H1 (cell line): ENCODE data around the gene TNKS2. TPM values are rescaled to one million over a fixed set of nuclear protein-coding genes. Genes with fewer than 3 reads are reported as not detected.

Experiments used
- CTCF ChIA-PET: fragments of 300-600 bp; sonication (Branson Sonifier 250); formaldehyde crosslinking; loops from one replicate; lab custom pipeline; 2021; ENCODE audit not compliant: partially characterized antibody; lab: Charles Lee
- POLR2A ChIA-PET: fragments of 300-600 bp; sonication (Branson Sonifier 250); formaldehyde crosslinking; loops from one replicate; lab custom pipeline; 2021; ENCODE audit warnings: inconsistent platforms; ENCODE audit not compliant: partially characterized antibody; lab: Charles Lee
- DNase-seq, 2 experiments: peaks; one replicate each; pipeline versions ENCODE4 v3.0.0 to v3.0.0-alpha.2; 2010 to 2022; ENCODE audit warnings: low spot score in 2 of 2, low read depth in 1 of 2, mixed read lengths in 1 of 2
- FAIRE-seq: peaks from 2 replicates; lab custom pipeline; 2011; peaks lifted over from hg19 to GRCh38; lab: Jason Lieb, UNC
- H2AFZ ChIP-seq: 2 replicates; pipeline ENCODE4 v1.8.1; 2012; ENCODE audit warnings: low read length, inconsistent platforms
- H2AK5ac ChIP-seq: 2 replicates; pipeline ENCODE4 v1.6.1; 2013; ENCODE audit warnings: low read depth, low read length
- H2BK120ac ChIP-seq: replicated peaks from 2 replicates; pipeline ENCODE3; 2013; ENCODE audit warnings: low read depth, low read length, inconsistent platforms
- H2BK12ac ChIP-seq: 2 replicates; pipeline ENCODE4 v1.6.1; 2013; ENCODE audit warnings: low read depth, low read length
- H2BK15ac ChIP-seq: 2 replicates; pipeline ENCODE4 v1.6.1; 2013; ENCODE audit warnings: low read length
- H2BK20ac ChIP-seq: 2 replicates; pipeline ENCODE4 v1.6.1; 2013; ENCODE audit warnings: low read length
- H2BK5ac ChIP-seq: 2 replicates; pipeline ENCODE4 v1.6.1; 2013; ENCODE audit warnings: low read depth, low read length
- H3K14ac ChIP-seq: 2 replicates; pipeline ENCODE4 v1.6.1; 2013; ENCODE audit warnings: inconsistent platforms; ENCODE audit not compliant: insufficient read length
- H3K18ac ChIP-seq: 2 replicates; pipeline ENCODE4 v1.6.1; 2013; ENCODE audit warnings: low read length; ENCODE audit errors: extremely low read depth
- H3K23ac ChIP-seq: 2 replicates; pipeline ENCODE4 v1.6.1; 2013; ENCODE audit warnings: inconsistent platforms; ENCODE audit not compliant: insufficient read length
- H3K23me2 ChIP-seq: 2 replicates; pipeline ENCODE4 v1.6.1; 2013; ENCODE audit warnings: low read depth, low read length
- H3K27ac ChIP-seq: 2 replicates; pipeline ENCODE4 v1.6.1; 2011; ENCODE audit warnings: low read depth, low read length, inconsistent platforms
- H3K27me3 ChIP-seq, 4 experiments: replicated peaks in 1 of 4; 1 replicate in 1 of 4; 2 replicates in 3 of 4; pipeline versions ENCODE4 v1.6.1 to v1.8.1; 2011 to 2013; ENCODE audit warnings: low read length in 3 of 4, mild to moderate bottlenecking in 3 of 4, inconsistent platforms in 2 of 4, mixed read lengths in 2 of 4, moderate library complexity in 1 of 4; ENCODE audit not compliant: control insufficient read depth in 3 of 4, insufficient read depth in 3 of 4; ENCODE audit errors: extremely low read depth in 1 of 4
- H3K36me3 ChIP-seq, 4 experiments: 2 replicates each; pipeline versions ENCODE4 v1.6.1 to v1.8.1; 2011 to 2013; ENCODE audit warnings: mild to moderate bottlenecking in 4 of 4, low read length in 3 of 4, moderate library complexity in 2 of 4, control low read depth in 1 of 4, inconsistent platforms in 1 of 4; ENCODE audit not compliant: insufficient read depth in 4 of 4, control insufficient read depth in 2 of 4
- H3K4ac ChIP-seq: replicated peaks from 2 replicates; pipeline ENCODE3; 2013; ENCODE audit warnings: low read length, low read depth, mixed read lengths, inconsistent platforms; ENCODE audit not compliant: insufficient read length
- H3K4me1 ChIP-seq, 4 experiments: replicated peaks in 1 of 4; 1 replicate in 1 of 4; 2 replicates in 3 of 4; pipeline versions ENCODE4 v1.6.1 to v1.8.1; 2011 to 2013; ENCODE audit warnings: low read length in 3 of 4, inconsistent platforms in 2 of 4, mixed read lengths in 1 of 4; ENCODE audit not compliant: insufficient read depth in 4 of 4, control insufficient read depth in 3 of 4
- H3K4me2 ChIP-seq, 2 experiments: 2 replicates each; pipeline versions ENCODE4 v1.6.1 to v1.8.1; 2011 to 2013; ENCODE audit warnings: low read depth in 2 of 2, low read length in 2 of 2, control low read depth in 1 of 2, inconsistent platforms in 1 of 2, mild to moderate bottlenecking in 1 of 2; ENCODE audit not compliant: insufficient read depth in 1 of 2
- H3K4me3 ChIP-seq, 4 experiments: fragments of 200-600, 300-600 bp in 1 of 4; sonication (generic), shearing (Covaris generic), sonication (Bioruptor Twin) in 1 of 4; 2 replicates each; pipeline versions ENCODE4 v1.5.1 to v1.8.1; 2011 to 2016; ENCODE audit warnings: low read length in 4 of 4, low read depth in 3 of 4, control low read depth in 2 of 4, inconsistent platforms in 2 of 4, mild to moderate bottlenecking in 2 of 4, mixed read lengths in 1 of 4, moderate library complexity in 1 of 4; ENCODE audit not compliant: insufficient read depth in 2 of 4; ENCODE audit errors: extremely low read depth in 1 of 4
- H3K56ac ChIP-seq: replicated peaks from 2 replicates; pipeline ENCODE3; 2013; ENCODE audit warnings: low read depth, mild to moderate bottlenecking, mixed read lengths, low read length, inconsistent platforms; ENCODE audit not compliant: insufficient read length
- H3K79me1 ChIP-seq: 2 replicates; pipeline ENCODE4 v1.6.1; 2013; ENCODE audit warnings: low read depth, low read length, control low read depth
- H3K79me2 ChIP-seq, 2 experiments: 2 replicates each; pipeline versions ENCODE4 v1.6.1 to v1.8.1; 2012 to 2013; ENCODE audit warnings: low read length in 2 of 2, mild to moderate bottlenecking in 2 of 2, inconsistent platforms in 1 of 2; ENCODE audit not compliant: insufficient read depth in 2 of 2, control insufficient read depth in 1 of 2
- H3K9ac ChIP-seq, 4 experiments: replicated peaks in 1 of 4; 1 replicate in 1 of 4; 2 replicates in 3 of 4; pipeline versions ENCODE4 v1.6.1 to v1.8.1; 2011 to 2013; ENCODE audit warnings: low read depth in 3 of 4, low read length in 3 of 4, control low read depth in 2 of 4, mild to moderate bottlenecking in 2 of 4, moderate library complexity in 2 of 4, inconsistent platforms in 1 of 4; ENCODE audit errors: extremely low read depth in 1 of 4
- H3K9me3 ChIP-seq, 2 experiments: 2 replicates each; pipeline versions ENCODE4 v1.6.1 to v1.8.1; 2012 to 2013; ENCODE audit warnings: mild to moderate bottlenecking in 2 of 2, moderate library complexity in 2 of 2, control low read depth in 1 of 2, inconsistent platforms in 1 of 2, low read depth in 1 of 2, low read length in 1 of 2, mixed read lengths in 1 of 2; ENCODE audit not compliant: insufficient read depth in 2 of 2
- H4K20me1 ChIP-seq, 2 experiments: replicated peaks in 1 of 2; 2 replicates each; pipeline versions ENCODE3 to v1.8.1; 2011 to 2013; ENCODE audit warnings: inconsistent platforms in 2 of 2, low read length in 2 of 2, mild to moderate bottlenecking in 1 of 2; ENCODE audit not compliant: insufficient read depth in 2 of 2, control insufficient read depth in 1 of 2
- H4K5ac ChIP-seq: 2 replicates; pipeline ENCODE4 v1.6.1; 2013; ENCODE audit warnings: low read length, low read depth, mixed read lengths, inconsistent platforms; ENCODE audit not compliant: insufficient read length
- H4K8ac ChIP-seq: 2 replicates; pipeline ENCODE4 v1.8.0; 2013; ENCODE audit warnings: mild to moderate bottlenecking, moderate library complexity, low read length, inconsistent platforms; ENCODE audit not compliant: insufficient read depth; ENCODE audit errors: extremely low read depth
- H4K91ac ChIP-seq: replicated peaks from 2 replicates; pipeline ENCODE3; 2013; ENCODE audit warnings: low read length, mixed read lengths, inconsistent platforms; ENCODE audit not compliant: insufficient read length
- BCL11A ChIP-seq, 2 experiments: IDR thresholded peaks; one replicate each; pipeline ENCODE4 v1.6.1; 2011; ENCODE audit warnings: low read depth in 2 of 2, low read length in 2 of 2, mild to moderate bottlenecking in 2 of 2
- CHD2 ChIP-seq: IDR thresholded peaks from 2 replicates; pipeline ENCODE4 v1.6.1; 2012; ENCODE audit warnings: low read length, improper control_type of control experiment
- JUND ChIP-seq: IDR thresholded peaks from 2 replicates; pipeline ENCODE4 v1.6.1; 2011; ENCODE audit warnings: mild to moderate bottlenecking, improper control_type of control experiment, low read length
- NRF1 ChIP-seq: IDR thresholded peaks from 2 replicates; pipeline ENCODE4 v1.6.1; 2011; ENCODE audit warnings: mild to moderate bottlenecking, low read depth, low read length, improper control_type of control experiment
- POLR2AphosphoS5 ChIP-seq: IDR thresholded peaks from 2 replicates; pipeline ENCODE4 v1.6.1; 2011; ENCODE audit warnings: low read depth, low read length
- SIRT6 ChIP-seq: IDR thresholded peaks from one replicate; pipeline ENCODE4 v1.7.1; 2012; ENCODE audit warnings: low read length, inconsistent platforms
- TBP ChIP-seq: IDR thresholded peaks from 2 replicates; pipeline ENCODE4 v1.6.1; 2011; ENCODE audit warnings: low read depth, low read length, improper control_type of control experiment
- ZNF274 ChIP-seq: IDR thresholded peaks from 2 replicates; pipeline ENCODE4 v1.7.0; 2012; ENCODE audit warnings: low read length, borderline replicate concordance; ENCODE audit errors: extremely low read depth
- WGBS, 2 experiments: shearing (Covaris generic) in 1 of 2; methylation state at CpG; one replicate each; pipeline versions ENCODE4 v1.1.6 to v1.1.7; 2013 to 2015; ENCODE audit warnings: low lambda C conversion rate in 2 of 2, mixed read lengths in 2 of 2, inconsistent platforms in 1 of 2, low coverage in 1 of 2, missing lambda C conversion rate in 1 of 2; ENCODE audit not compliant: insufficient replicate concordance in 2 of 2, insufficient coverage in 1 of 2, insufficient read length in 1 of 2; ENCODE audit errors: extremely low coverage in 1 of 2, missing lambda C conversion rate in 1 of 2; 5-methylcytosine and 5-hydroxymethylcytosine counted together
- polyA plus RNA-seq, 7 experiments: library from polyadenylated mRNA; depleted of rRNA in 3 of 7; stranded (reverse) in 5 of 7; unstranded in 2 of 7; fragments of >200 nt in 5 of 7; fragments of 200-250 nt in 2 of 7; gene quantifications; 1 replicate in 5 of 7; 2 replicates in 1 of 7; 4 replicates in 1 of 7; pipeline versions ENCODE4 v1.2.1 to v1.2.3, GENCODE V29; 2011 to 2013; ENCODE audit warnings: missing spikeins in 2 of 7, mixed read lengths in 2 of 7
- total RNA-seq: library from RNA; stranded (reverse); fragmentation: NEBNext Ultra II Directional; extraction: Animal tissue kit (Norgen Biotek cat#: 25700); gene quantifications from 2 replicates; pipeline ENCODE4 v1.2.1, GENCODE V29; 2021
- TF ChIP-seq, protein P1 (sequence below): IDR thresholded peaks from 2 replicates; pipeline ENCODE4 v1.6.1; 2011; ENCODE audit warnings: low read depth, mild to moderate bottlenecking, low read length; ENCODE audit not compliant: insufficient read depth

Gene TNKS2
- total and polyA plus RNA-seq, 2 of the 8 experiments (the other 6 are each of a cell fraction or from before 2014, with no cell fraction given) = 23.3 to 73.6 TPM

DNA sequence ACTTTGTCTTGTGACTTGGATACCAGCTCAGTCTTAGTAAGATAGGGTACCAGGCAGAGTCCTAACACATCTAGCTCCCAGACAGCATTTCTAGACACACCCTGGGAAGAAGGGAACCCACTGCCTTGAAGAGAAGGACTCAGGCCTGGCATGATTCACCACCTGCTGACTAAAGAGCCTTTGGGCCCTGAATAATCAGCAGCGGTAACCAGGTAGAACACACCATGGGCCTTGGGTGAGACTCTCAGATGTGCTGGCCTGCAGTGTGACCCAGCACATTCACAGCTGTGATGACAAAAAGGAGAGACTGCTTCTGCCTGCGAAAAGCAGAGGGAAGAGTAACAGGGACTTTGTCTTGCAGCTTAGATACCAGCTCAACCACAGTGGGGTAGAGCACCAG is 10.4 kb upstream of the TNKS2 start:
- no peak for DNase-seq
- Histone ChIP-seq H3K4me1 (peaks cover 0 to 5% (median 2%) of the 10 kb centered on the region in 4 experiments; a peak in 5 of 7 replicates), H2AFZ (peak overlapping the region; percentile 57; the same call in 1 of the 2 replicates), H3K27me3 (no peaks in the 10 kb centered on the region), H2BK20ac (no peak overlapping the region), H3K14ac (no peak overlapping the region), H3K9me3 (no peaks in the 10 kb centered on the region), H3K18ac (no peak overlapping the region), H3K27ac (no peak overlapping the region), H3K79me2 (no peaks in the 10 kb centered on the region), H4K91ac (no peak overlapping the region), H4K8ac (no peak overlapping the region), H3K4ac (no peak overlapping the region), H3K4me2 (no peak overlapping the region), H3K9ac (no peak overlapping the region), H3K36me3 (no peaks in the 10 kb centered on the region), H2AK5ac (no peak overlapping the region), H2BK15ac (no peak overlapping the region), H2BK12ac (no peak overlapping the region), H2BK120ac (no peak overlapping the region), H4K20me1 (no peaks in the 10 kb centered on the region), H3K23me2 (no peaks in the 10 kb centered on the region; the same call in 1 of the 2 replicates), H3K79me1 (no peaks in the 10 kb centered on the region), H3K56ac (no peak overlapping the region), H3K23ac (no peak overlapping the region), H2BK5ac (no peak overlapping the region), H4K5ac (no peak overlapping the region), H3K4me3 (no peak overlapping the region)
- no peak for FAIRE-seq
- 94% methylated on average over 2 of the region's 2 CpGs; no CpG with 5 or more reads in 1 of the 2 experiments for WGBS, 2 experiments
- CTCF ChIA-PET = interaction anchor here (0.9 to 1.4 kb wide), 4 partner anchors 10 to 136 kb away, joined by 3 to 6 read pairs (median 4); partner anchors contain the start of genes BTAF1 and TNKS2
- TF ChIP-seq JUND (no peak), NRF1 (no peak), SIRT6 (no peak), TBP (no peak), ZNF274 (no peak), CHD2 (no peak), POLR2AphosphoS5 (no peak), BCL11A (IDR thresholded peaks at IDR 0.05; ENCODE audit: low read depth in 2 of 2, low read length in 2 of 2) (no peak)
- TF ChIP-seq, protein P1, sequence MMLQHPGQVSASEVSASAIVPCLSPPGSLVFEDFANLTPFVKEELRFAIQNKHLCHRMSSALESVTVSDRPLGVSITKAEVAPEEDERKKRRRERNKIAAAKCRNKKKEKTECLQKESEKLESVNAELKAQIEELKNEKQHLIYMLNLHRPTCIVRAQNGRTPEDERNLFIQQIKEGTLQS = no peak
- POLR2A ChIA-PET = interaction anchor here (1.0 to 2.5 kb wide), 2 partner anchors 9 to 11 kb away, joined by 6 to 8 read pairs; partner anchors contain the start of gene TNKS2
